Fibroblast of lung (primary cell): ENCODE data around the gene SCN5A. TPM values are rescaled to one million over a fixed set of nuclear protein-coding genes. Genes with fewer than 3 reads are reported as not detected.

ENCODE experiments used
- DNase-seq, 2 donors: peaks; one replicate each; pipeline versions ENCODE4 v3.0.0 to v3.0.0-alpha.2; 2010; ENCODE audit warnings: low read depth in 2 of 2
- H2AFZ ChIP-seq: 2 replicates; pipeline ENCODE4 v1.5.1; 2012; ENCODE audit warnings: low read length, control low read depth, inconsistent platforms
- H3K27ac ChIP-seq: 2 replicates; pipeline ENCODE4 v1.5.1; 2011; ENCODE audit warnings: low read length, control low read depth; ENCODE audit not compliant: insufficient read depth
- H3K27me3 ChIP-seq: 2 replicates; pipeline ENCODE4 v1.5.1; 2011; ENCODE audit warnings: mild to moderate bottlenecking, low read length; ENCODE audit not compliant: control insufficient read depth, insufficient read depth
- H3K36me3 ChIP-seq: 2 replicates; pipeline ENCODE4 v1.5.1; 2011; ENCODE audit warnings: low read length; ENCODE audit not compliant: control insufficient read depth, insufficient read depth
- H3K4me1 ChIP-seq: 2 replicates; pipeline ENCODE4 v1.5.1; 2011; ENCODE audit warnings: low read length; ENCODE audit not compliant: control insufficient read depth, insufficient read depth; ENCODE audit errors: extremely low read depth
- H3K4me2 ChIP-seq: 2 replicates; pipeline ENCODE4 v1.5.1; 2011; ENCODE audit warnings: low read length, control low read depth; ENCODE audit not compliant: insufficient read depth; ENCODE audit errors: extremely low read depth
- H3K4me3 ChIP-seq, 4 experiments: fragments of 200-600 bp in 1 of 4; sonication (generic) in 1 of 4; replicated peaks in 1 of 4; 2 replicates each; pipeline ENCODE4 v1.5.1; 2011 to 2016; ENCODE audit warnings: low read length in 4 of 4, low read depth in 3 of 4, mild to moderate bottlenecking in 3 of 4, control low read depth in 2 of 4, inconsistent platforms in 1 of 4, mixed read lengths in 1 of 4; ENCODE audit not compliant: insufficient read depth in 1 of 4; ENCODE audit errors: control extremely low read depth in 1 of 4
- H3K79me2 ChIP-seq: 2 replicates; pipeline ENCODE4 v1.5.1; 2012; ENCODE audit warnings: mild to moderate bottlenecking, low read length, inconsistent platforms; ENCODE audit not compliant: control insufficient read depth, insufficient read depth
- H3K9ac ChIP-seq: 2 replicates; pipeline ENCODE4 v1.5.1; 2011; ENCODE audit warnings: mild to moderate bottlenecking, low read length, control low read depth; ENCODE audit not compliant: insufficient read depth
- H3K9me3 ChIP-seq: 2 replicates; pipeline ENCODE4 v1.5.1; 2012; ENCODE audit warnings: low read depth, low read length; ENCODE audit not compliant: control insufficient read depth, insufficient read depth
- H4K20me1 ChIP-seq: 2 replicates; pipeline ENCODE4 v1.5.1; 2011; ENCODE audit warnings: low read length; ENCODE audit not compliant: control insufficient read depth, insufficient read depth; ENCODE audit errors: extremely low read depth
- CTCF ChIP-seq, 2 donors: IDR thresholded peaks in 1 of 2; conservative IDR thresholded peaks in 1 of 2; 1 replicate in 1 of 2; 2 replicates in 1 of 2; pipeline ENCODE4 v1.5.1; 2011 to 2012; ENCODE audit warnings: low read length in 2 of 2, control low read depth in 1 of 2, inconsistent platforms in 1 of 2, low read depth in 1 of 2, mild to moderate bottlenecking in 1 of 2
- EZH2 ChIP-seq: IDR thresholded peaks from 2 replicates; pipeline ENCODE4 v1.5.1; 2012; ENCODE audit warnings: low read length, control low read depth, mild to moderate bottlenecking; ENCODE audit errors: missing control alignments
- polyA plus RNA-seq, 2 donors: library from polyadenylated mRNA; depleted of rRNA in 1 of 2; stranded (reverse) in 1 of 2; unstranded in 1 of 2; fragments of >200 nt; gene quantifications; 2 replicates each; pipeline ENCODE4 v1.2.1, GENCODE V29; 2011 to 2012; ENCODE audit warnings: missing spikeins in 1 of 2
- total RNA-seq: library from RNA; depleted of rRNA; stranded (reverse); fragments of >200 nt; gene quantifications from 2 replicates; pipeline ENCODE4 v1.2.1, GENCODE V29; 2014

Gene SCN5A
- total and polyA plus RNA-seq, 2 donors (not counting 1 experiment from before 2014, with no cell fraction given), result 0.27 to 0.50 TPM

- Histone ChIP-seq H3K4me1 (peaks cover 3% of the 10 kb centered on the region), H3K27me3 (peaks cover 4% of the 10 kb centered on the region), H3K9ac (no peak overlapping the region), H3K9me3 (no peaks in the 10 kb centered on the region), H4K20me1 (no peaks in the 10 kb centered on the region), H3K79me2 (no peaks in the 10 kb centered on the region), H3K36me3 (no peaks in the 10 kb centered on the region), H3K27ac (no peak overlapping the region), H3K4me3 (no peak overlapping the region), H3K4me2 (no peak overlapping the region), H2AFZ (no peak overlapping the region)
- DNase-seq, result no peak
- no peak for TF ChIP-seq EZH2
- no peak for TF ChIP-seq CTCF (conservative IDR thresholded peaks at IDR 0.05 in 1 of 2, IDR thresholded peaks at IDR 0.05 in 1 of 2; ENCODE audit: low read depth in 1 of 2, low read length in 2 of 2)
Observed at GRCh38 chr3:38545550-38545949, 103.9 kb downstream of the SCN5A start.

- Histone ChIP-seq H3K27me3 (peaks cover 4% of the 10 kb centered on the region), H3K9me3 (no peaks in the 10 kb centered on the region), H3K27ac (no peak overlapping the region), H3K4me2 (no peak overlapping the region), H3K79me2 (no peaks in the 10 kb centered on the region), H2AFZ (no peak overlapping the region), H3K36me3 (no peaks in the 10 kb centered on the region), H3K4me3 (no peak overlapping the region), H4K20me1 (no peaks in the 10 kb centered on the region), H3K4me1 (peaks cover 3% of the 10 kb centered on the region), H3K9ac (no peak overlapping the region)
- TF ChIP-seq CTCF (conservative IDR thresholded peaks at IDR 0.05 in 1 of 2, IDR thresholded peaks at IDR 0.05 in 1 of 2; ENCODE audit: low read depth in 1 of 2, low read length in 2 of 2), result no peak
- TF ChIP-seq EZH2, result no peak
- no peak for DNase-seq
Observed at GRCh38 chr3:38544926-38545325, 104.6 kb downstream of the SCN5A start.

- Histone ChIP-seq H3K4me2 (no peak overlapping the region), H4K20me1 (no peaks in the 10 kb centered on the region), H3K9me3 (no peaks in the 10 kb centered on the region), H3K27me3 (peaks cover 4% of the 10 kb centered on the region), H3K9ac (no peak overlapping the region), H2AFZ (no peak overlapping the region), H3K79me2 (no peaks in the 10 kb centered on the region), H3K4me3 (no peak overlapping the region), H3K27ac (no peak overlapping the region), H3K4me1 (peaks cover 3% of the 10 kb centered on the region), H3K36me3 (no peaks in the 10 kb centered on the region)
- no peak for DNase-seq
- no peak for TF ChIP-seq EZH2
- TF ChIP-seq CTCF (conservative IDR thresholded peaks at IDR 0.05 in 1 of 2, IDR thresholded peaks at IDR 0.05 in 1 of 2; ENCODE audit: low read depth in 1 of 2, low read length in 2 of 2), result no peak
Observed at GRCh38 chr3:38543586-38543985, 105.9 kb downstream of the SCN5A start.
